Thoracic aorta (tissue), 2 donors: ENCODE measurements around the gene GNAZ. TPM values are rescaled to one million over a fixed set of nuclear protein-coding genes. Genes with fewer than 3 reads are reported as not detected.

Experiments used
- ATAC-seq: fragments of 150-250 bp; one replicate; pipeline ENCODE4 v1.8.0; 2017; ENCODE audit warnings: low read depth; ENCODE audit not compliant: insufficient number of reproducible peaks, low FRiP score
- DNase-seq: peaks from one replicate; pipeline ENCODE4 v3.0.0-alpha.2; 2020; ENCODE audit warnings: low spot score
- H3K27ac ChIP-seq, 2 donors: fragments of 200-600 bp; sonication (generic); 1 replicate in 1 of 2; 2 replicates in 1 of 2; pipeline ENCODE4 v1.5.1; 2016; ENCODE audit warnings: mild to moderate bottlenecking in 2 of 2, moderate library complexity in 2 of 2
- H3K27me3 ChIP-seq: fragments of 200-600 bp; sonication (generic); replicated peaks from 2 replicates; pipeline ENCODE4 v1.6.0; 2016; ENCODE audit warnings: mild to moderate bottlenecking; ENCODE audit not compliant: insufficient read depth
- H3K36me3 ChIP-seq: fragments of 200-600 bp; sonication (generic); one replicate; pipeline ENCODE4 v1.5.1; 2016
- H3K4me1 ChIP-seq, 2 donors: fragments of 200-600 bp; sonication (generic); 1 replicate in 1 of 2; 2 replicates in 1 of 2; pipeline versions ENCODE4 v1.5.1 to v1.6.0; 2016; ENCODE audit warnings: low read depth in 2 of 2, mild to moderate bottlenecking in 1 of 2; ENCODE audit not compliant: control insufficient read depth in 1 of 2
- H3K4me3 ChIP-seq: fragments of 200-600 bp; sonication (generic); 2 replicates; pipeline ENCODE4 v1.5.1; 2016; ENCODE audit warnings: mild to moderate bottlenecking
- H3K9me3 ChIP-seq: fragments of 200-600 bp; sonication (generic); 2 replicates; pipeline ENCODE4 v1.5.1; 2016
- total RNA-seq, 2 donors: library from RNA; depleted of rRNA; stranded (reverse); fragments of >200 nt; gene quantifications; one replicate each; pipeline versions ENCODE4 v1.1.0 to v1.2.3, GENCODE V29; 2016
- TF ChIP-seq, protein P1 (sequence below): fragments of 200-600 bp; sonication (generic); IDR thresholded peaks from one replicate; pipeline ENCODE4 v1.5.1; 2019; ENCODE audit warnings: antibody characterized with exemption

Gene GNAZ
- total RNA-seq, 2 donors from 2014 or later, result 3.9 to 5.4 TPM

DNA sequence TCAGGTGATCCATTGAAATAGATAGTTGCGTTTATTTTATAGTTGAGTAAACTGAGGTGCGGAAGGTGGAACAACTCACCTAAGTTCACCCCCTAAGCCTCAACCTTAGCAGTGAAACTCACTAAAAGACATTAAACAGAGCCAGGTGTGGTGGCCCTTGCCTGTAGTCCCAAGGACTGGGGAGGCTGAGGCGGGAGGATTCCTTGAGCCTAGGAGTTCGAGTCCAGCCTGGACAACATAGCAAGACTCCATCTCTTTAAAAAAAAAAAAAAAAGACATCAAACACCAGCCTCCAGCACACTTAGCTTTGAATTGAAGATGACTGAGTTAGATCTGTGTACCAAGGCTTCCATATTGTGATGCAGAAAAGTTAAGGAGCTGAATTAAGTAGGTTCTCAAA lies 74.1 kb downstream of the GNAZ start:
- DNase-seq, result no peak

DNA sequence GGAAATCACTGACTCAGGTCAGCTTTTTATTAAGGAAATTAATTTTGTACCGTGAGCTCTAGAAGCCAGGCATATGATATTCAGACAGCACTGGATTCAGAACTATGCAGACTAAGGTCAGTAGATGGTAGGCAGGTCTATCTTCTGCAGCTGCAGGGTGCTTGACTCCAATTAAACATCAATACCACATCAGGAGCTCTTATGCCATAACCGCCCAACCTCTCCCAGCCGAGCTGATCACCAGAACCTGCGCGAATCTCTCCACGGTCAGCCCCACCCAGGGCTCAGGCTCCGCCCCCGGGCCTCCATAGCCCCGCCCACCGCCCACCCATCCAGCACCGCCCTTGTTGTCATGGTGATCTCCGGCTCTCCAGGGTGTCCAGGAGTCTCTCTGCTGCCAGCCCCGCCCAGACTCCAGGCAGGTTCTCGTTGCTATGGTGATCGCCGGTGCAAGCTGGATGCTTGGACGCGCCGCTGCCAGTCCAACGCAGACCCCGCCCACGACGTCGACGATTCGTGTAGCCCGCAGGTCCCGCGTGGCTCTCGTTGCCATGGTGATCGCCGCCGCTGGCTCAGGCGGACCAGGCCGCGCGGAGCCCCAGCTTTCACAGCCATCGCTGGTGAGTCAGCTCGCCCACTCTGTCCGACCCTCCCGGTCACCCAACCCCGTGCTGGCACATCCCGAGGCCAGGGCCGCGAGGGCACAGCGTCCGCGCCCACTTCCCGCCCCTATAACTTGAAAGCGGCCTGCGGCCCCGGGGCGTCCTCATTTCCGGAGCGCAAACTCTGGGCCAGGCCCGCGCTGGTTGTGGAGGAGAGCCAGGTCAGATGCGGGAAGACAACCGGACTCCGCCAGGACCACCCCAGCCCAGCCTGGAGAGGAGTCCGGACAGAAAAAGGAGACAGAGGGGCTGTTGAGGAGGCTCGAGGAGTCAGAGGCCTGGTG lies 74.9 kb downstream of the GNAZ start, which contains the start of gene RAB36:
Gene RAB36, plus strand, starts transcription at position 546 of the 946 bp plus-strand sequence. CDS start 1,140 bp downstream, outside the sequence.
- no peaks in the 10 kb centered on the region for H3K36me3 ChIP-seq
- H3K4me1 ChIP-seq, result peaks cover 10 to 50% of the 10 kb centered on the region in 2 donors
- H3K9me3 ChIP-seq, result no peaks in the 10 kb centered on the region
- peak within 1 kb of the TSS; percentile 66 for H3K4me3 ChIP-seq
- H3K27me3 ChIP-seq, result no peaks in the 10 kb centered on the region
- H3K27ac ChIP-seq, result peak within 1 kb of the TSS; percentile 52 to 54
- peak; percentile 99 for DNase-seq
- TF ChIP-seq, protein P1, sequence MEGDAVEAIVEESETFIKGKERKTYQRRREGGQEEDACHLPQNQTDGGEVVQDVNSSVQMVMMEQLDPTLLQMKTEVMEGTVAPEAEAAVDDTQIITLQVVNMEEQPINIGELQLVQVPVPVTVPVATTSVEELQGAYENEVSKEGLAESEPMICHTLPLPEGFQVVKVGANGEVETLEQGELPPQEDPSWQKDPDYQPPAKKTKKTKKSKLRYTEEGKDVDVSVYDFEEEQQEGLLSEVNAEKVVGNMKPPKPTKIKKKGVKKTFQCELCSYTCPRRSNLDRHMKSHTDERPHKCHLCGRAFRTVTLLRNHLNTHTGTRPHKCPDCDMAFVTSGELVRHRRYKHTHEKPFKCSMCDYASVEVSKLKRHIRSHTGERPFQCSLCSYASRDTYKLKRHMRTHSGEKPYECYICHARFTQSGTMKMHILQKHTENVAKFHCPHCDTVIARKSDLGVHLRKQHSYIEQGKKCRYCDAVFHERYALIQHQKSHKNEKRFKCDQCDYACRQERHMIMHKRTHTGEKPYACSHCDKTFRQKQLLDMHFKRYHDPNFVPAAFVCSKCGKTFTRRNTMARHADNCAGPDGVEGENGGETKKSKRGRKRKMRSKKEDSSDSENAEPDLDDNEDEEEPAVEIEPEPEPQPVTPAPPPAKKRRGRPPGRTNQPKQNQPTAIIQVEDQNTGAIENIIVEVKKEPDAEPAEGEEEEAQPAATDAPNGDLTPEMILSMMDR, result no peak
- peak; percentile 75 for ATAC-seq

More for the DNA sequence above, 74.1 kb downstream of the GNAZ start:
- peak overlapping the region; percentile 66 for H3K4me3 ChIP-seq
- H3K27ac ChIP-seq, result no peak overlapping the region
- TF ChIP-seq, protein P1, result no peak
- H3K4me1 ChIP-seq, result peaks cover 10 to 50% of the 10 kb centered on the region in 2 donors
- no peaks in the 10 kb centered on the region for H3K27me3 ChIP-seq
- H3K36me3 ChIP-seq, result no peaks in the 10 kb centered on the region
- H3K9me3 ChIP-seq, result no peaks in the 10 kb centered on the region
- ATAC-seq, result no peak

DNA sequence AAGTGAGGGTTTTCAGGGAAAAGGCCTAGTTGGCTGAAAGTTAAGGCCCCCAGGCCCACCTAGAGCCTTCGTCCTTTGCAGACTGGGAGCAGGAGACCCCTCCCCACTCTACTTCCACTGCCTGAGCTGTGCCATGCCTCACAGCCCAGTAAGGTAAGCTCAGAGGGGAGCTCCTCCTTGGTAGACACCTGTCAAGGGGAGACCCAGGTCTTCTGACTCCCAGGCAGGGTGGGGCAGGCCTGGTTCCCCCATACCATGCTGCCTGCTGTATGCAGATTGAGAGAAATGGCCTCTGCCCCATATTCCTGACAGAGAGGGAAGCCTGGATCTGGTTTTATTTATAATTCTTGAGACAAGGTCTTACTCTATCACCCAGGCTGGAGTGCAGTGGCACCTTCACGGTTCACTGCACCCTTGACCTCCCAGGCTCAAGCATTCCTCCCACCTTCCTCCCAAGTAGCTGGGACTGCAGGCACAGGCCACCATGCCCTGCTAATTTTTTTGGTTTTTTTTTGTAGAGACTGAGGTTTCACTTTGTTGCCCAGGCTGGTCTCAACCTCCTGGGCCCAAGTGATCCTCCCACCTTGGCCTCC lies 75.7 kb downstream of the GNAZ start:
- TF ChIP-seq, protein P1, result no peak
- no peaks in the 10 kb centered on the region for H3K36me3 ChIP-seq
- H3K27ac ChIP-seq, result peak overlapping the region; percentile 52 to 54
- H3K9me3 ChIP-seq, result no peaks in the 10 kb centered on the region
- no peak for ATAC-seq
- H3K4me1 ChIP-seq, result peaks cover 10 to 50% of the 10 kb centered on the region in 2 donors
- peak overlapping the region; percentile 66 for H3K4me3 ChIP-seq
- no peaks in the 10 kb centered on the region for H3K27me3 ChIP-seq
- DNase-seq, result no peak

DNA sequence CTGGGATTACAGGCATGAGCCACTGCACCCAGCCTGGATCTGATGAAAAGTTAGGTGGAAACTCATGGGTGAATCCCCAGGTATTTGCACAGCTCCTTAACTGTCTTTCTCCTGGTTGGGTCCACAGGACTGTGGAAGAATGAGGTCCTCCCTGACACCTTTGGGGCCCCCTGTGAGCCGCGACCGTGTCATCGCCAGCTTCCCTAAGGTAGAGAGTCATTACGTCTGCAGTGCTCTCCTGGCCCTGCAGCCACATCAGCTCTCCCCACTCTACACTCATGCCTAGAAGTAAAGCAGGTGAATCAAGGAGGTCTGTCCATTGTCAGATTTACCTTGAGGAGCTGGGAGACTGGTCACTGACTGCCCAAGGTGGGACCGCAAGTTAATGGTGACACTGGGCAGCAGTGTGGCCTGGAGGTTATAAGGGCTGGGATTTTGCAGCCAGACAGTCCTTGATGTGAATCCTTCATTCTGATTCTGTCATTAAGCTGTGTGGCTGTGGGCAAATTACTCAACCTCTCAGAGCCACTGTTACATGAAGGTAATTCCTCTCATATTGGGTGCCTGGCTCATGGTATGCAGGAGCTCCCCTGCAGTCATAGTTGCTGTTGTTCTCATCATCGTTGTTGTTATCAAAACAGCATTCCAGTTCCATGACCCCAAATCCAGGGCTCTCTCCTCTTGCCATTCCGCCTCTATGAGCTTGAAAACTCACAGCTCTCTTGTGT lies 76.3 kb downstream of the GNAZ start:
- H3K27ac ChIP-seq, result peak overlapping the region; percentile 52 to 54
- no peak for ATAC-seq
- H3K9me3 ChIP-seq, result no peaks in the 10 kb centered on the region
- H3K4me3 ChIP-seq, result no peak overlapping the region
- H3K4me1 ChIP-seq, result peaks cover 10 to 47% of the 10 kb centered on the region in 2 donors
- no peaks in the 10 kb centered on the region for H3K27me3 ChIP-seq
- no peak for DNase-seq
- H3K36me3 ChIP-seq, result no peaks in the 10 kb centered on the region
- TF ChIP-seq, protein P1, result no peak
